ENCODE measurements around the gene COG7.

DNA sequence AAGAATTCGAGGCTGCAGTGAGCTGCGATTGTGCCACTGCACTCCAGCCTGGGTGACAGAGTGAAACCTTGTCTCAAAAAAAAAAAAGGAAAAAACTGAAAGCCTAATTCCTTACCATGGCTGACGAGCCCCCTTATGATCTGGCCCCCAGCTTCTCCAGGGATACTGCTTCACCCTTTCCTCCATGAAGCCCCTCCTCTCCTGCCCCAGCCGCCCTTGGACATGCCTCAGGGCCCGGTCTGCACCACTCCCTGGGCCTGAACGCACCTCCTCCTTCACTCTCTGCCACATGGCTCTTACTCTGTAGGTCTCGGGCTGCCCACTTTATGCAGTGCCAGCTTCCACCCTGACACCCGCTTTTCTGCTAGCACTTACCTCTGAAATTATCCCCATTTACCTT, 65.3 kb downstream of the COG7 start:
- TF ChIP-seq ZFP3 (CRISPR knock-in tag; IDR thresholded peaks at IDR 0.05) = no peak
- TF ChIP-seq ISL1 (CRISPR knock-in tag; IDR thresholded peaks at IDR 0.05) = no peak
- TF ChIP-seq ESRRG (CRISPR knock-in tag; IDR thresholded peaks at IDR 0.05) = no peak
- TF ChIP-seq TCF4 (CRISPR knock-in tag; IDR thresholded peaks at IDR 0.05; ENCODE audit: borderline replicate concordance) = no peak
- no peak for TF ChIP-seq ARNTL (CRISPR knock-in tag; IDR thresholded peaks at IDR 0.05; ENCODE audit: borderline replicate concordance, low read depth)
- no peak for TF ChIP-seq ZNF70 (CRISPR knock-in tag; IDR thresholded peaks at IDR 0.05)
